Activated naive CD8-positive, alpha-beta T cell treated with anti-CD3 and anti-CD28 coated beads, Interleukin-2, amount 10 ng/mL, durations not matched to agents 7 days and 5 days (primary cell): ENCODE results near the gene MKLN1. TPM values are rescaled to one million over a fixed set of nuclear protein-coding genes. Genes with fewer than 3 reads are reported as not detected.

Experiments
- ATAC-seq: fragments of 150-1000 bp; cut with Tn5 transposase; one replicate; pipeline ENCODE4 v1.10.0; 2021; ENCODE audit warnings: low read depth, moderate library complexity
- POLR2A ChIA-PET: fragments of 350-600 bp; sonication (Branson Sonifier 250); formaldehyde crosslinking; loops from one replicate; lab custom pipeline; 2021; ENCODE audit warnings: antibody characterized with exemption; lab: Charles Lee
- DNase-seq: peaks from one replicate; pipeline ENCODE4 v3.0.0; 2021
- H3K27ac Mint-ChIP-seq: one replicate; pipeline ENCODE4 v1.8.0; 2022; ENCODE audit warnings: mild to moderate bottlenecking, mixed read lengths
- H3K27me3 Mint-ChIP-seq: one replicate; pipeline ENCODE4 v1.8.0; 2022; ENCODE audit warnings: mild to moderate bottlenecking, moderate library complexity, mixed read lengths
- H3K36me3 Mint-ChIP-seq: one replicate; pipeline ENCODE4 v1.8.0; 2021; ENCODE audit warnings: mild to moderate bottlenecking, mixed read lengths
- H3K4me1 Mint-ChIP-seq: one replicate; pipeline ENCODE4 v1.8.0; 2021; ENCODE audit warnings: mixed read lengths
- H3K4me3 Mint-ChIP-seq: one replicate; pipeline ENCODE4 v1.8.0; 2022; ENCODE audit warnings: mild to moderate bottlenecking, moderate library complexity, mixed read lengths
- H3K9me3 Mint-ChIP-seq: one replicate; pipeline ENCODE4 v1.8.0; 2021; ENCODE audit warnings: mixed read lengths
- total RNA-seq, 2 experiments: library from RNA; stranded (reverse); gene quantifications; one replicate each; pipeline ENCODE4 v1.2.3, GENCODE V29; 2021

Gene MKLN1
- total RNA-seq, 2 experiments from 2014 or later, result 35.7 to 42.3 TPM

DNA sequence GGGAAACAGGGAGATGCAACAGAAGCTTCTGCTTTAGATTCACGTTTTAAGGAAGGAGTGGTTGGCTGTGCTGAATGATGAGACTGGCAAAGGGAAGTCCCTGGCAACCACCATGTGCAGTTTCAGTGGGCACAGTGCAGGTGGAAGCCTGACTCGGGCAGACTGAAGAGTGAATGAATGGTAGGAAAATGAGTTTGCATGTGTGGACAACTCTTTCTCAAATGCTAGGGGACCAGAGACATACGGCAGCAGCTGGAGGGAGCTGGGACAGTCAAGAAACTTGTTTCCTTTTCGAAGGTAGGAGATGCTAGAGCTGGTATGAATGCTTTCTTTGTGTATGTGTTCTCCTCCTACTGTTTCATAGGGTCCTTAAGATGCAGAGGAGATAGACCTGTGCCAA, 199.8 kb downstream of the MKLN1 start:
- H3K27ac Mint-ChIP-seq, result no peak overlapping the region

DNA sequence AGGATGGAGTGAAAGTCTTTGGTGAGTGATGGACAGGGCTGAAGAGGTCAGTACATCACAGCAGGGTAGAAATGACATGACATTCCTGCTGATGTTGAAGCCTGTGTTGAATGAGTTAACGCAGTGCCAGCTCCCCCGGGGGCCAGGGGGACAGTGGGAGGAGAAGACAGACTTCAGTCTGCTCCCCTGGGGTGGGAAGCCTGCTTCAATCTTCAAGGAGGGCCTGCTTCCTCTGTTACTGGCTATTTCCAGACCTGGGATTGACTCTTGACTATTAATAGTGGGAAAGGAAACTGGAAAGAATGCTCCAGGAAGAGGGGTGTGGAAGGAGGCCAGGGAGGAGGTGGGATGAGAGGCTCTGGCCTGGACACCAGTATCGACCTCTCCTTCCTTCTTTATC, 201.5 kb downstream of the MKLN1 start:
- no peaks in the 10 kb centered on the region for H3K36me3 Mint-ChIP-seq
- no peak overlapping the region for H3K4me3 Mint-ChIP-seq
- POLR2A ChIA-PET, result no interaction called here
- peaks cover 6% of the 10 kb centered on the region for H3K27me3 Mint-ChIP-seq
- no peak overlapping the region for H3K27ac Mint-ChIP-seq
- no peak for ATAC-seq
- DNase-seq, result no peak
- H3K4me1 Mint-ChIP-seq, result peaks cover 5% of the 10 kb centered on the region
- no peaks in the 10 kb centered on the region for H3K9me3 Mint-ChIP-seq

More for the DNA sequence above, 199.8 kb downstream of the MKLN1 start:
- POLR2A ChIA-PET, result no interaction called here
- Mint-ChIP-seq H3K4me3 (no peak overlapping the region), H3K36me3 (peaks cover 5% of the 10 kb centered on the region), H3K9me3 (no peaks in the 10 kb centered on the region), H3K4me1 (peaks cover 13% of the 10 kb centered on the region), H3K27me3 (peaks cover 6% of the 10 kb centered on the region)
- ATAC-seq (no peak), DNase-seq (no peak)

DNA sequence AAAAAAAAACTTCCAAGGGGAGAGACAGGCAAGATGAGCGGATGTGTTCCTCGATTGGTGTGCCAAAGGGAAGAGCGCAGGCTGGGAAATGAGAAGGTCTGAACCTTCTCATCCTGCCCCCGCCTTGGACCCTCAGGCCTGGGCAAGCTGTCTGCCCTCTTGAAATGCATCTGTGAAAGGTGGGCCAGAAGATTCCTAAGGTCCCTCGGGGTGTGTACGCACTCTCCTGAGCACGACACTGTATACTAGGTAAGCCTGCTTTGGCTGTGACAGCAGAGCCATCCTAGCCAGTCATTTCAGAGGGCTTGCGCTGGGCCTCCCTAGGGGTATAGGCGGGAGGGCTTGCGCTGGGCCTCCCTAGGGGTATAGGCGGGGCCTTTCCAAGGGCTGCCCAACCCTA, 201.9 kb downstream of the MKLN1 start:
- no peak overlapping the region for H3K4me3 Mint-ChIP-seq
- H3K9me3 Mint-ChIP-seq, result no peaks in the 10 kb centered on the region
- peaks cover 6% of the 10 kb centered on the region for H3K27me3 Mint-ChIP-seq
- H3K4me1 Mint-ChIP-seq, result peaks cover 3% of the 10 kb centered on the region
- H3K36me3 Mint-ChIP-seq, result no peaks in the 10 kb centered on the region
- POLR2A ChIA-PET, result no interaction called here
- no peak for DNase-seq
- ATAC-seq, result no peak
- no peak overlapping the region for H3K27ac Mint-ChIP-seq

DNA sequence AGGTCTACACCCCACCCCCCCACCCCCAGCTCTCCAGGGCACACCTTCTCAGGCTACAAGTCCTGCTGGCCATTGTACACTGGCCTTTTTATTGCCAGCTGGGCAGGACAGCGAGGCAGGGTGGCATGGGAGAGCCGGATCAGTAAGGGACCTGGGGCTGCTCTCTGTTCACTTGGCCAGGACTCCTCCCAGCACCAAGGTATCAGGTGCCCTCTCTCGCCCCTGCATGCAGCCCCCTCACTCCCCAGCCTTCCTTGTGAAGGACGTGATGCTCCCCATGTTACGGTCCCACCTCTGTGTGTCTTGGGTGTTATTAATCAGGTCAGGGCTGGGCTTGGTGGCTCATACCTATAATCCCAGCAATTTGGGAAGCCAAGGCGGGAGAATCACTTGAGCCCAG, 202.5 kb downstream of the MKLN1 start:
- Mint-ChIP-seq H3K4me3 (no peak overlapping the region), H3K36me3 (no peaks in the 10 kb centered on the region), H3K27ac (no peak overlapping the region), H3K9me3 (no peaks in the 10 kb centered on the region), H3K27me3 (peaks cover 6% of the 10 kb centered on the region), H3K4me1 (peaks cover 3% of the 10 kb centered on the region)
- no peak for DNase-seq
- no peak for ATAC-seq
- POLR2A ChIA-PET, result no interaction called here

DNA sequence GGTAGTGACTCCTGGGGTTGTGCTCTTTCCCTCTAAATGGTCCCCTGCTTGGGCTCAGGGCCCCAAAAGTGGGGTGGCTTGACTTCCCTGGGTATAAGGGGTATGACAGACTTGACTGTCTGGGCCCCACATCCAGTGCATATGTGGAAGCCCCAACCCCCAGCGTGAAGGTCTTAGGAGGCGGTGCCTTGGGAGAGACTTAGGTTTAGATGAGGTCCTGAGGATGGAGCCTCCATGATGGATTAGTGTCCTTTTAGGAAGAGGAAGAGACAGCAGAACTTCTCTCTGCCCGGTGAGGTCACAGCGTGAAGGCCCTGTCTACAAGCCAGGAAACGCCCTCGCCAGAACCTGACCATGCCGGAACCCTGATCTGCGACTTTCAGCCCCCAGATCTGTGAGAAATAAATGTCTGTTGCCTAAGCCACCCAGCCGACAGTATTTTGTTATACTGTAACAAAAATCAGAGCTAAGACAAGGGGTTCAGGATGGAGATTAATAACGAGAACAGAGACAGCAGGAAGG, 205.0 kb downstream of the MKLN1 start:
- Mint-ChIP-seq H3K9me3 (no peaks in the 10 kb centered on the region), H3K36me3 (no peaks in the 10 kb centered on the region), H3K4me1 (no peaks in the 10 kb centered on the region), H3K27me3 (no peaks in the 10 kb centered on the region), H3K27ac (no peak overlapping the region), H3K4me3 (no peak overlapping the region)
- no peak for DNase-seq
- POLR2A ChIA-PET, result no interaction called here
- no peak for ATAC-seq

DNA sequence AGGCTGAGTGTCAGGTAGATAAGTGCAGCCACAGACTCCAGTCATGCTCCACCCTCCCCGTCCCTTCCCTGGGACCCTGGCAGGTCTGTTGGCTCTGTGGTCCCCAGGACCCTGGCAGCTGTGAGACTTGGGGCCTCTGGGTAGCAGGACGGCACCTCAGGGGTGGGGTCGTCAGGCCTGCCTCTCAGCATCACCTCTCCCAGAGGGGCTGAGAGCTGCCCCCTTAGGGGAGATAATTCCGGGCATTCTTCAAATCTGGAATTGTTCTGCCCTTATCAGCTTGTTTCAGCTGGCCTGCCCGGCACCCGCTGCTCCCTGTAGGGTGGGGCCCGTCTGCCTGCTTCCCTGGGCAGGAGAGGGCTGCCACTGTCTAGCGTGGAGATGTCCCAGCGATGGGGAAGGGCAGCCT, 205.5 kb downstream of the MKLN1 start:
- no peak for ATAC-seq
- Mint-ChIP-seq H3K27ac (no peak overlapping the region), H3K36me3 (no peaks in the 10 kb centered on the region), H3K27me3 (no peaks in the 10 kb centered on the region), H3K9me3 (no peaks in the 10 kb centered on the region), H3K4me3 (no peak overlapping the region), H3K4me1 (no peaks in the 10 kb centered on the region)
- DNase-seq, result no peak
- POLR2A ChIA-PET, result interaction anchor here (0.6 kb wide), 1 partner anchor 659 kb away, joined by 3 read pairs; no protein-coding TSS in a partner anchor

DNA sequence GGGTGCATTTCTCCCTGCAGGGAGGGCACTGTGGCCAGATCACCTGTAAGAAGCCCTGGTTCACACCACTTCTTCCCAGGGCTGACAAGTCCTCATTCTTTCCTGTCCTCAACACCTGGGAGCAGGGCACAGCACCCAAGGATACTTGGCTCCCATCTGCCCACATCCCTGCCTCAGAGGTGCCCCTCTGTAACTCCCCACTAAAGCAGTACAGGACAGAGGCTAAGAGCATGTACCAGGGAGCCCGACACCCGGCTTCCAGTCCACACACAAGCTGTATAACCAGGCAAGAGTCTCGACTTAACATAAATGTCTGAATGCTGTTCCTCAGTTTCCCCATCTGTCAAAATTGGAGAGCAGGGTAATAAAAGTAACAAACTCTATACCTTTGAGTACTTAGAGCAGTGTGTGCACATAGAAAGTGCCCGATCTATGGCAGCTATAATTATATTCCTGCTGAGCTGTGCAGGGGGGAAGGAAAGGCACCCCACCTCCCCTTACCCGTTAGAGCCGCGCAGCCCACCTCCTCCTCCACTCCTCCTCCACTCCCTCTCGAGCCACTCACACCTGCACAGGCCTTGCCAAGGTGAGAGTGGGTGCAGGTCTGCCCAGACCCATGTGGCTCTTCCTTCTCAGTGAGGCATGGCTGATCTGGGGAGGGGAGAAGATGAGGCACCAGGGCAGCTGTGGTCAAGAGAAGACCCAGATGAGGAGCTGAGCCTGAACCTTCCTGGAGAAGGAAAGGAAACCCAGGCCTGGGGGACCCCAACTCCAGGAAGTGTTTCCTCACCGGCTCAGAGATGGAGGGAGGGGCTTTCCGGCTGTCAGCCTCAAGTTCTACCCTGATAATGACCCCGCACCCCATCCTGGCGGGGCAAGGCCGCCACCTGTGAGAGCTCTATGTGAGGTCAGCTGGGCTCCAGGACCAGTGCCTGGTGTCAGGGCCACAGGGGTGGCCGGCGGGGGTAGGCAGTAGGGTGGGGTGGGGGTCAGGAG, 206.2 kb downstream of the MKLN1 start:
- no peaks in the 10 kb centered on the region for H3K36me3 Mint-ChIP-seq
- H3K27me3 Mint-ChIP-seq, result no peaks in the 10 kb centered on the region
- no peaks in the 10 kb centered on the region for H3K9me3 Mint-ChIP-seq
- DNase-seq, result no peak
- H3K27ac Mint-ChIP-seq, result no peak overlapping the region
- POLR2A ChIA-PET, result interaction anchor here (0.6 kb wide), 1 partner anchor 659 kb away, joined by 3 read pairs; no protein-coding TSS in a partner anchor
- no peak for ATAC-seq
- no peak overlapping the region for H3K4me3 Mint-ChIP-seq
- no peaks in the 10 kb centered on the region for H3K4me1 Mint-ChIP-seq

DNA sequence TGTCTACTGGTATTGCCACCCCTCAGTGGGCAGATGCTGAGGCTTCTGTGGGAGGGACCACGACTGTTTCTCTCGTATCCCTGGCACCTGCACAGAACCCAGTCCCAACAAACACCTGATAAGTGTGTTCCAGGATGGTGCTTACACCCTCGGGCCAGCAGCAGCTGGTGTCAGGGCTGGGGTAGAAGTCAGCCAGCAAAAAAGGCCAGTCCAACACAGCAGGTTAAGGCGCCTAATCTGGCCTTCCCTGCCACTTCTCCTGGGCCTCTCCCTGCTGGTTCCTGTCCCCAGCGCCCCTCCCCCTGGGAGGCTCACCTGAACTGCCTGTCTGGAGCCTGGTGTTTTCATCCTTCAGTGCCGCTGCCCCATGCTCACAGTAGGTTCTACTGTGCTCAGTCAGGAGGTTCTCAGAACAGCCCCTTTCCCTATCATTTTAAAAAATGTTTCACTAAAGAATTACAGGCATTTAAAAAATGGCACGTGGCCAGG, 208.7 kb downstream of the MKLN1 start:
- H3K36me3 Mint-ChIP-seq, result no peaks in the 10 kb centered on the region
- no peak overlapping the region for H3K4me3 Mint-ChIP-seq

DNA sequence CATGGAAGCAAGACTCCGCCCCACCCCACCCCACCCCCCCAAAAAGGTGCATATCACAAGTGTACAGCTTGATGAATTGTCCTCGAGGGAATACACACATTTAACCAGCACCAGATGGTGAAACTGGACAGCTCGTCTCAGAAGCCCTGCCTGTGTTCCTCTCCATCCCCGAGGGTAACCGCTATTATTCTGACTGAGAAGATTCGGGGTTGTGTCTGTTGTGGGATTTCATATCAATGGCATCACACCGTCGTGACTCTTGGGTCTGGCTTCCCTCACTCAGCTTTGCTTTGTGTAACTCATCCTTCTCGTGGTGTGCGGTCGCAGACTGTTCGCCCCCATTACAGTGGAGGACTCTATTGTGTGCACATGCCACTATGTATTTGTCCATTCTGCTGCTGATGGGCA, 209.9 kb downstream of the MKLN1 start:
- no peak overlapping the region for H3K27ac Mint-ChIP-seq
- no peaks in the 10 kb centered on the region for H3K36me3 Mint-ChIP-seq
- H3K4me1 Mint-ChIP-seq, result no peaks in the 10 kb centered on the region
- no peaks in the 10 kb centered on the region for H3K9me3 Mint-ChIP-seq
- POLR2A ChIA-PET, result no interaction called here
- no peak overlapping the region for H3K4me3 Mint-ChIP-seq
- no peak for ATAC-seq
- H3K27me3 Mint-ChIP-seq, result peaks cover 2% of the 10 kb centered on the region
- no peak for DNase-seq

More for the DNA sequence above, 208.7 kb downstream of the MKLN1 start:
- ATAC-seq (no peak), DNase-seq (no peak)
- no peaks in the 10 kb centered on the region for H3K9me3 Mint-ChIP-seq
- no peak overlapping the region for H3K27ac Mint-ChIP-seq
- peaks cover 2% of the 10 kb centered on the region for H3K27me3 Mint-ChIP-seq
- no peaks in the 10 kb centered on the region for H3K4me1 Mint-ChIP-seq
- POLR2A ChIA-PET, result no interaction called here

DNA sequence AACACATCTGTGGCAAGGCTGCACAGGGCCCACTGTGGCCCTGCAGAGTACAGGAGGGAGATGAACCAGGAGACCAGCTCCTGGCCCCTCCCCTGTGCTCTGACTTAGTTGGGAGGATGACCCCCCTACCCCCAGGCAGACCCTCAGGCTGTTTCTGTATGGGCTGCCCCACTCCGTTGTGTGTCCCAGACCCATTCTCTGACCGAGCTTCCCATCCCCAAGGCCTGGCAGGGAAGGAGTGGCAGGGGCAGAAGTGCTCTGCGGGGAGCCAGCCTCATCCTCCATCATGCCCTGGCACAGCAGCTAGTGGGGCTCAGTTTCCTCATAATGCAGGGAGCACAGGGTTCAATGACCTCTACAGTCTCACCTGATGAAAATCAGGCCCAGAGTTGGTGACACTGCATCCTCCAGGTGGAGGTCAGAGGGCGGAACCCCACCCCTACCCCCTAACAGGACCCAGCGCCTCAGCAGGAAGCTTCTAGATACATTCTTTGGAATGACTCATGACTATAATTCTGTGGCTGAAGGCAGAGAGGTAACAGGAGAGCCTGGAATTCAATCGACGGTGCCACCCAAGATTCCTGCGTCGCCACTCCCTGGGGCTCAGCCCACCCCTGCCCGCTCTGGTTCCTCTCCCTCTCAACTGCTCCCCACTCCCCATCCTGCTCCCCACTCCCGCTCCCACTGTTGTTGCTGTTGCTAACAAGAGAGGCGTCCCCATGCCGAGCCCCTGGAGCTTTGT, 210.6 kb downstream of the MKLN1 start:
- ATAC-seq, result no peak
- H3K27ac Mint-ChIP-seq, result no peak overlapping the region

DNA sequence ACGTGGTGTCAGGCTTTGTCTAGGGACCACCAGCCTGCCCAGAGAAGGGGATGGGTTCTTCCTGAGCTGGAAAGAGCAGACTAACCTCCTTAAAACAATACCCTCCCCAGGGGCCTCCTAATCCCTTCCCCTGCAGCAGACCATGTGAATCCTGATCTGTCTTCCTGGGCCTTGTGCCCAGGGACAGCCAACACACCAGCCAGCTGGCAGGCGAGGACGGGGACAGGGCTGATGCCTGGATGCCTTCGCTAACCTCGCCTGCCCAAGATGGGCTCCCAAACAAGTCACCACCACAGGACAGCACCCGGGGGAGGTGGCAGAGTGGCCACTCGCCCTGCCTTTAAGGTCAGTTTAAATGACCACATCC, 211.1 kb downstream of the MKLN1 start:
- H3K36me3 Mint-ChIP-seq, result no peaks in the 10 kb centered on the region
- DNase-seq (no peak), ATAC-seq (no peak)
- H3K4me3 Mint-ChIP-seq, result no peak overlapping the region
- POLR2A ChIA-PET, result no interaction called here
- H3K27ac Mint-ChIP-seq, result no peak overlapping the region
- H3K4me1 Mint-ChIP-seq, result no peaks in the 10 kb centered on the region
- H3K27me3 Mint-ChIP-seq, result peaks cover 2% of the 10 kb centered on the region
- no peaks in the 10 kb centered on the region for H3K9me3 Mint-ChIP-seq

More for the DNA sequence above, 210.6 kb downstream of the MKLN1 start:
- Mint-ChIP-seq H3K4me3 (no peak overlapping the region), H3K36me3 (no peaks in the 10 kb centered on the region), H3K4me1 (no peaks in the 10 kb centered on the region), H3K27me3 (peaks cover 2% of the 10 kb centered on the region), H3K9me3 (no peaks in the 10 kb centered on the region)
- POLR2A ChIA-PET, result no interaction called here
- no peak for DNase-seq

DNA sequence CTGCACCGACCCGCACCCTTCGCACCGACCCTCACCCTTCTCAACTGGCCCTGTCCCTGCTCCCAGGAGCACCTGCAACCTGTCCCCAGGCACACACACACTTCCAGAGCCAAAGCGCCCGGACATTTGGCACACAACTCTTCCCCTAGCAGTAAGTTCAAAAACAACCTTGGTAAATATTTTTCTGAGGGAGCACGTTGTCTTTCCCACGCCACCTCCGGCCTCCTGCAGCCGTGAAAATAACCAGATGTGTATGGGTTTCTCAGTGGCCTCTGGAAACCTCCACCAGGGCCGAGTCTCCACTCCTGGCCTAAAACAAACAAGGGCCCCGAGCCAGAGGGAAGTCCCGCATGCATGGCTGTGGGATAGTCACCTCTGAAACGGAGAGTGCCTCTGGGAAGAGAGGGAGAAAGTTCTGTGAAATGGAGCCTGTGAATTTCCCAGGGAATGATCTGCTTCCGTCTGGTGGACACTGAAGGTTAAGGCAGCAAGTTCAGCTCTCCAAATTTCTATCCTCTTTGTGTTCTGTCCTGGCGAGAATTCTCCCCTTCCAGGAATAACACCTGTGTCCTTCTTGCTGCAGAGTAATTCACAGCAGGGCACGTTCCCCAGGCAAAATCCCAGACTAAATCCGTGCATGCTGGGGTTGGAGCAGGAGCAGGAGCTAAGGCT, 213.0 kb downstream of the MKLN1 start:
- H3K27ac Mint-ChIP-seq, result no peak overlapping the region
- H3K36me3 Mint-ChIP-seq, result no peaks in the 10 kb centered on the region
- POLR2A ChIA-PET, result no interaction called here
- peaks cover 6% of the 10 kb centered on the region for H3K4me1 Mint-ChIP-seq
- H3K27me3 Mint-ChIP-seq, result peaks cover 2% of the 10 kb centered on the region
- ATAC-seq (no peak), DNase-seq (no peak)
- H3K4me3 Mint-ChIP-seq, result no peak overlapping the region
- no peaks in the 10 kb centered on the region for H3K9me3 Mint-ChIP-seq

DNA sequence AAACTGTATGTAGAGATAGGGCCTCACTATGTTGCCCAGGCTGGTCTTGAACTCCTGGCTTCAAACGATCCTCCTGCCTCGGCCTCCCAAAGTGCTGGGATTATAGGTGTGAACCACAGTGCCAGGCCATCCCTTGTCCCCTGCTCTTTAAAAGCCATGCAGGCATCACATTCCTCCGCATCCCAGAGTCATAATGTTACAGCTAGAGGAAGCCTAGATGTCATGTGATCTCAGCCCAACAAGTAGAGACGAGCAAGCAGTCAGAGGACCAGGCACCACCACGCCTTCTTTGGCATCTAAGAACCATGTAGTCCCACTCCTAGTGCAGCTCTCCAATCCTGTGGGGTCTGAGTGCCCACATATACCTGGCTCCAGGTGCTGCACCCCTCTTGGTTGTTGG, 215.6 kb downstream of the MKLN1 start:
- DNase-seq (no peak), ATAC-seq (no peak)
- Mint-ChIP-seq H3K27ac (no peak overlapping the region), H3K27me3 (peaks cover 2% of the 10 kb centered on the region), H3K36me3 (peaks cover 2% of the 10 kb centered on the region), H3K9me3 (no peaks in the 10 kb centered on the region), H3K4me1 (peaks cover 9% of the 10 kb centered on the region), H3K4me3 (no peak overlapping the region)
- POLR2A ChIA-PET, result no interaction called here
